HepG2 (cell line): Measurements from ENCODE around the gene CNTNAP1. TPM values are rescaled to one million over a fixed set of nuclear protein-coding genes. Genes with fewer than 3 reads are reported as not detected.

Source experiments
- ATAC-seq: fragments of 200-7000 bp; cut with Tn5 transposase; 3 replicates; pipeline ENCODE4 v1.9.1; 2020; ENCODE audit warnings: mild to moderate bottlenecking, moderate library complexity
- BruUV-seq: library from RNA; stranded (reverse); fragments of 400-500 nt; replicated peaks from 2 replicates; lab custom pipeline; 2021; lab: Mats Ljungman, UMichigan
- CTCF ChIA-PET: fragments of 300-600 bp; formaldehyde crosslinking; extraction: SDS; loops from one replicate; lab custom pipeline; 2021; ENCODE audit warnings: low total read pairs, inconsistent platforms, low intra/inter-chr PET ratio; lab: Yijun Ruan, JAX
- POLR2A ChIA-PET: fragments of 350-600 bp; sonication (Branson Sonifier 250); formaldehyde crosslinking; loops from one replicate; lab custom pipeline; 2020; ENCODE audit warnings: antibody characterized with exemption, inconsistent platforms; lab: Yijun Ruan, JAX
- DNase-seq: peaks from one replicate; pipeline ENCODE4 v3.0.0-alpha.2; 2015; ENCODE audit warnings: low spot score
- FAIRE-seq: peaks from 3 replicates; lab custom pipeline; 2011; peaks lifted over from hg19 to GRCh38; lab: Jason Lieb, UNC
- H2AFZ ChIP-seq: one replicate; pipeline ENCODE4 v1.6.1; 2011; ENCODE audit warnings: low read length, inconsistent platforms
- H3K27ac ChIP-seq: fragments of 300-600 bp; 3 replicates; pipeline ENCODE4 v1.8.0; 2011; ENCODE audit warnings: mixed run types, mild to moderate bottlenecking, mixed read lengths, low read length, inconsistent platforms; ENCODE audit not compliant: insufficient read depth; ENCODE audit errors: extremely low read length
- H3K27me3 ChIP-seq, 2 experiments: fragments of 200-600 bp in 1 of 2; 2 replicates in 1 of 2; 3 replicates in 1 of 2; pipeline versions ENCODE4 v1.6.0 to v1.8.0; 2011; ENCODE audit warnings: low read length in 2 of 2, mild to moderate bottlenecking in 2 of 2, moderate library complexity in 2 of 2, inconsistent platforms in 1 of 2; ENCODE audit not compliant: insufficient read depth in 2 of 2, control insufficient read depth in 1 of 2
- H3K36me3 ChIP-seq, 2 experiments: fragments of 200-600 bp in 1 of 2; replicated peaks in 1 of 2; 2 replicates in 1 of 2; 3 replicates in 1 of 2; pipeline versions ENCODE4 v1.5.1 to v1.8.0; 2011; ENCODE audit warnings: low read length in 2 of 2, inconsistent platforms in 1 of 2; ENCODE audit not compliant: insufficient read depth in 2 of 2, control insufficient read depth in 1 of 2
- H3K4me1 ChIP-seq: 2 replicates; pipeline ENCODE4 v1.5.1; 2012; ENCODE audit warnings: low read length, inconsistent platforms; ENCODE audit not compliant: insufficient read depth
- H3K4me2 ChIP-seq: 2 replicates; pipeline ENCODE4 v1.6.0; 2011; ENCODE audit warnings: low read depth, low read length, inconsistent platforms
- H3K4me3 ChIP-seq, 3 experiments: fragments of 200-600 bp in 1 of 3; sonication (generic), shearing (Covaris generic) in 1 of 3; replicated peaks in 1 of 3; 2 replicates each; pipeline ENCODE4 v1.5.1; 2011 to 2016; ENCODE audit warnings: low read length in 3 of 3, inconsistent platforms in 2 of 3, low read depth in 2 of 3, mild to moderate bottlenecking in 2 of 3, control low read depth in 1 of 3, mixed read lengths in 1 of 3; ENCODE audit not compliant: insufficient read depth in 1 of 3
- H3K79me2 ChIP-seq: one replicate; pipeline ENCODE4 v1.6.1; 2011; ENCODE audit warnings: low read length, inconsistent platforms; ENCODE audit not compliant: insufficient read depth
- H3K9ac ChIP-seq: 2 replicates; pipeline ENCODE4 v1.6.0; 2011; ENCODE audit warnings: mild to moderate bottlenecking, low read depth, low read length, inconsistent platforms; ENCODE audit not compliant: insufficient read depth
- H3K9me3 ChIP-seq: 2 replicates; pipeline ENCODE4 v1.5.1; 2012; ENCODE audit warnings: mild to moderate bottlenecking, low read length
- H4K20me1 ChIP-seq: 2 replicates; pipeline ENCODE4 v1.6.0; 2011; ENCODE audit warnings: inconsistent platforms, mild to moderate bottlenecking, low read length, moderate library complexity; ENCODE audit not compliant: insufficient read depth
- BRCA1 ChIP-seq: sonication (generic); formaldehyde crosslinking; IDR thresholded peaks from 2 replicates; pipeline ENCODE4 v1.4.0; 2020; ENCODE audit warnings: missing genetic modification reagents
- EHMT2 ChIP-seq: fragments of 200-600 bp; sonication (generic); IDR thresholded peaks from 2 replicates; pipeline ENCODE4 v1.7.0; 2017; ENCODE audit warnings: antibody characterized with exemption, low read depth, low read length, borderline replicate concordance
- GATA4 ChIP-seq: sonication (generic); IDR thresholded peaks from 2 replicates; pipeline ENCODE4 v1.6.1; 2016; ENCODE audit warnings: antibody characterized with exemption, low read depth, borderline replicate concordance
- MAFK ChIP-seq, 2 experiments: IDR thresholded peaks in 1 of 2; conservative IDR thresholded peaks in 1 of 2; 2 replicates each; pipeline ENCODE4 v1.6.1; 2011; ENCODE audit warnings: improper control_type of control experiment in 2 of 2, low read length in 2 of 2
- NFKBIZ ChIP-seq: IDR thresholded peaks from 2 replicates; pipeline ENCODE4 v1.6.1; 2018; ENCODE audit warnings: missing genetic modification reagents, missing compliant biosample characterization
- PPARG ChIP-seq: conservative IDR thresholded peaks from 2 replicates; pipeline ENCODE4 v1.6.1; 2016; ENCODE audit warnings: missing biosample characterization, missing genetic modification reagents
- RXRB ChIP-seq: IDR thresholded peaks from 2 replicates; pipeline ENCODE4 v1.6.1; 2016; ENCODE audit warnings: borderline replicate concordance, missing genetic modification reagents, missing compliant biosample characterization
- SCMH1 ChIP-seq: sonication (generic); formaldehyde crosslinking; IDR thresholded peaks from 2 replicates; pipeline ENCODE4 v1.9.0; 2021; ENCODE audit warnings: missing genetic modification reagents, mild to moderate bottlenecking, borderline replicate concordance
- SNRNP70 ChIP-seq: fragments of 200-400 bp; formaldehyde crosslinking; IDR thresholded peaks from 2 replicates; pipeline ENCODE4 v1.6.1; 2017; ENCODE audit warnings: mild to moderate bottlenecking, low read depth, low read length, moderate library complexity
- TCF7L2 ChIP-seq: IDR thresholded peaks from 2 replicates; pipeline ENCODE4 v1.6.1; 2011; ENCODE audit warnings: mild to moderate bottlenecking, low read depth, low read length, moderate library complexity
- ZNF263 ChIP-seq: sonication (generic); formaldehyde crosslinking; IDR thresholded peaks from 2 replicates; pipeline ENCODE4 v1.4.0; 2020; ENCODE audit warnings: missing genetic modification reagents
- WGBS: methylation state at CpG from one replicate; pipeline ENCODE4 v1.1.6; 2017; ENCODE audit warnings: low lambda C conversion rate; 5-methylcytosine and 5-hydroxymethylcytosine counted together
- in situ Hi-C: cut with HindIII; loops from 2 replicates; pipeline ENCODE4 v1.10.0; 2017; ENCODE audit warnings: low pct_unique_long_range_greater_than_20kb; ENCODE audit not compliant: extremely low pct_ligation_motif_present
- intact Hi-C: fragments of 100-400 bp; cut with micrococcal nuclease; formaldehyde crosslinking; loops from one replicate; pipeline ENCODE4 v1.10.0; 2022; ENCODE audit not compliant: unreplicated experiment
- polyA plus RNA-seq, 8 experiments: library from polyadenylated mRNA; depleted of rRNA in 3 of 8; stranded (reverse) in 7 of 8; unstranded in 1 of 8; fragments of >200 nt; fragmentation: Illumina TruSeq in 4 of 8; extraction: Trizol in 4 of 8; gene quantifications; 2 replicates each; pipeline versions ENCODE4 v1.2.1 to v1.2.3, GENCODE V29; 2011 to 2016; ENCODE audit warnings: low read depth in 4 of 8, missing spikeins in 1 of 8, mixed read lengths in 1 of 8; ENCODE audit not compliant: insufficient read depth in 1 of 8
- total RNA-seq, 5 experiments: library from RNA; depleted of rRNA; stranded (reverse); fragments of >200 nt; fragmentation: Illumina TruSeq; extraction: Trizol; gene quantifications; 2 replicates each; pipeline ENCODE4 v1.2.3, GENCODE V29; 2016; ENCODE audit warnings: low read depth in 1 of 5
- TF ChIP-seq, protein P1 (sequence below): sonication (generic); formaldehyde crosslinking; IDR thresholded peaks from 2 replicates; pipeline ENCODE4 v1.4.0; 2020; ENCODE audit warnings: mild to moderate bottlenecking, missing genetic modification reagents
- TF ChIP-seq, protein P2 (sequence below): sonication (generic); formaldehyde crosslinking; IDR thresholded peaks from 2 replicates; pipeline ENCODE4 v1.9.0; 2021; ENCODE audit warnings: missing genetic modification reagents, mild to moderate bottlenecking, borderline replicate concordance
- TF ChIP-seq, protein P3 (sequence below): sonication (generic); formaldehyde crosslinking; IDR thresholded peaks from 2 replicates; pipeline ENCODE4 v1.4.0; 2020; ENCODE audit warnings: missing genetic modification reagents
- TF ChIP-seq, protein P4 (sequence below): sonication (generic); formaldehyde crosslinking; IDR thresholded peaks from 2 replicates; pipeline ENCODE4 v1.5.1; 2020; ENCODE audit warnings: mild to moderate bottlenecking, missing genetic modification reagents, borderline replicate concordance
- TF ChIP-seq, protein P5 (sequence below): sonication (generic); formaldehyde crosslinking; IDR thresholded peaks from 2 replicates; pipeline ENCODE4 v1.4.0; 2020; ENCODE audit warnings: low read depth, mild to moderate bottlenecking, missing genetic modification reagents

CNTNAP1 gene
- total and polyA plus RNA-seq, 2 of the 13 experiments (the other 11 are each of a cell fraction or from before 2014, with no cell fraction given), result 4.5 to 7.7 TPM

DNA sequence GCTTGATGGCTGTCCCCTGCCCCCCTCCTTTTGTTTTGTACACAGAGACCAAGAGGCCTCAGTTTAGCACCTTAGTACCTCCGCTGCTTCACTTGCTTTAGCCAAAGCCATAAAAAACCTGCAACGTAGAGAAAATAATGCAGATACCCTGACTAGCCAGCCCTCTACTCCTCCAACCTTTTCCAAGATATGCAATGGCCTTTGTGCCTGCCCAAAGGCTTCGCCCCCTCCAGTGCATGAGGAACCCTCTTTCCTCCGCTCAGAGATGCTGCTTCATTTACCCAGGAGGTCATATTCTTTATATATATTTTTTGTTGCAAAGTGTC is 17.0 kb downstream of the CNTNAP1 start:
- H3K79me2 ChIP-seq, result no peaks in the 10 kb centered on the region
- H2AFZ ChIP-seq, result no peak overlapping the region
- H3K9me3 ChIP-seq, result no peaks in the 10 kb centered on the region
- TSS peak; percentile 53 for BruUV-seq
- no peak for ATAC-seq
- intact Hi-C loops, result no loop called here
- peaks cover 2 to 16% of the 10 kb centered on the region in 2 experiments for H3K36me3 ChIP-seq
- no peak overlapping the region for H3K27ac ChIP-seq
- H4K20me1 ChIP-seq, result no peaks in the 10 kb centered on the region
- CTCF ChIA-PET, result no interaction called here
- no peaks in the 10 kb centered on the region for H3K4me1 ChIP-seq
- POLR2A ChIA-PET, result interaction anchor here (1.1 to 2.2 kb wide), 2 partner anchors 45 to 81 kb away, joined by 3 to 5 read pairs; partner anchors contain the start of gene WNK4
- no peak overlapping the region for H3K4me2 ChIP-seq
- in situ Hi-C loops, result no loop called here
- no peak overlapping the region for H3K9ac ChIP-seq
- H3K4me3 ChIP-seq, result no peak overlapping the region
- no peak for DNase-seq
- H3K27me3 ChIP-seq, result no peaks in the 10 kb centered on the region
- 97% methylated on average over 4 of the region's 4 CpGs for WGBS
- TF ChIP-seq, protein P1, sequence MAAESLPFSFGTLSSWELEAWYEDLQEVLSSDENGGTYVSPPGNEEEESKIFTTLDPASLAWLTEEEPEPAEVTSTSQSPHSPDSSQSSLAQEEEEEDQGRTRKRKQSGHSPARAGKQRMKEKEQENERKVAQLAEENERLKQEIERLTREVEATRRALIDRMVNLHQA (CRISPR knock-in tag), result no peak
- TF ChIP-seq GATA4 (no peak), TCF7L2 (no peak), BRCA1 (CRISPR knock-in tag) (no peak), RXRB (CRISPR knock-in tag) (no peak), MAFK (conservative IDR thresholded peaks at IDR 0.05 in 1 of 2, IDR thresholded peaks at IDR 0.05 in 1 of 2; ENCODE audit: low read length in 2 of 2) (no peak), SCMH1 (CRISPR knock-in tag) (no peak), ZNF263 (no peak), PPARG (CRISPR knock-in tag) (no peak), EHMT2 (no peak), SNRNP70 (no peak), NFKBIZ (CRISPR knock-in tag) (no peak)
- TF ChIP-seq, protein P2, sequence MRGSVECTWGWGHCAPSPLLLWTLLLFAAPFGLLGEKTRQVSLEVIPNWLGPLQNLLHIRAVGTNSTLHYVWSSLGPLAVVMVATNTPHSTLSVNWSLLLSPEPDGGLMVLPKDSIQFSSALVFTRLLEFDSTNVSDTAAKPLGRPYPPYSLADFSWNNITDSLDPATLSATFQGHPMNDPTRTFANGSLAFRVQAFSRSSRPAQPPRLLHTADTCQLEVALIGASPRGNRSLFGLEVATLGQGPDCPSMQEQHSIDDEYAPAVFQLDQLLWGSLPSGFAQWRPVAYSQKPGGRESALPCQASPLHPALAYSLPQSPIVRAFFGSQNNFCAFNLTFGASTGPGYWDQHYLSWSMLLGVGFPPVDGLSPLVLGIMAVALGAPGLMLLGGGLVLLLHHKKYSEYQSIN (CRISPR knock-in tag), result no peak
- TF ChIP-seq, protein P3, sequence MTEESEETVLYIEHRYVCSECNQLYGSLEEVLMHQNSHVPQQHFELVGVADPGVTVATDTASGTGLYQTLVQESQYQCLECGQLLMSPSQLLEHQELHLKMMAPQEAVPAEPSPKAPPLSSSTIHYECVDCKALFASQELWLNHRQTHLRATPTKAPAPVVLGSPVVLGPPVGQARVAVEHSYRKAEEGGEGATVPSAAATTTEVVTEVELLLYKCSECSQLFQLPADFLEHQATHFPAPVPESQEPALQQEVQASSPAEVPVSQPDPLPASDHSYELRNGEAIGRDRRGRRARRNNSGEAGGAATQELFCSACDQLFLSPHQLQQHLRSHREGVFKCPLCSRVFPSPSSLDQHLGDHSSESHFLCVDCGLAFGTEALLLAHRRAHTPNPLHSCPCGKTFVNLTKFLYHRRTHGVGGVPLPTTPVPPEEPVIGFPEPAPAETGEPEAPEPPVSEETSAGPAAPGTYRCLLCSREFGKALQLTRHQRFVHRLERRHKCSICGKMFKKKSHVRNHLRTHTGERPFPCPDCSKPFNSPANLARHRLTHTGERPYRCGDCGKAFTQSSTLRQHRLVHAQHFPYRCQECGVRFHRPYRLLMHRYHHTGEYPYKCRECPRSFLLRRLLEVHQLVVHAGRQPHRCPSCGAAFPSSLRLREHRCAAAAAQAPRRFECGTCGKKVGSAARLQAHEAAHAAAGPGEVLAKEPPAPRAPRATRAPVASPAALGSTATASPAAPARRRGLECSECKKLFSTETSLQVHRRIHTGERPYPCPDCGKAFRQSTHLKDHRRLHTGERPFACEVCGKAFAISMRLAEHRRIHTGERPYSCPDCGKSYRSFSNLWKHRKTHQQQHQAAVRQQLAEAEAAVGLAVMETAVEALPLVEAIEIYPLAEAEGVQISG, result no peak
- TF ChIP-seq, protein P4, sequence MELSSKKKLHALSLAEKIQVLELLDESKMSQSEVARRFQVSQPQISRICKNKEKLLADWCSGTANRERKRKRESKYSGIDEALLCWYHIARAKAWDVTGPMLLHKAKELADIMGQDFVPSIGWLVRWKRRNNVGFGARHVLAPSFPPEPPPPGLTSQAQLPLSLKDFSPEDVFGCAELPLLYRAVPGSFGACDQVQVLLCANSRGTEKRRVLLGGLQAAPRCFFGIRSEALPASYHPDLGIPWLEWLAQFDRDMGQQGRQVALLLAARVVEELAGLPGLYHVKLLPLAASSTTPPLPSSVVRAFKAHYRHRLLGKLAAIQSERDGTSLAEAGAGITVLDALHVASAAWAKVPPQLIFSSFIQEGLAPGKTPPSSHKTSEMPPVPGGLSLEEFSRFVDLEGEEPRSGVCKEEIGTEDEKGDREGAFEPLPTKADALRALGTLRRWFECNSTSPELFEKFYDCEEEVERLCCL (CRISPR knock-in tag), result no peak
- TF ChIP-seq, protein P5, sequence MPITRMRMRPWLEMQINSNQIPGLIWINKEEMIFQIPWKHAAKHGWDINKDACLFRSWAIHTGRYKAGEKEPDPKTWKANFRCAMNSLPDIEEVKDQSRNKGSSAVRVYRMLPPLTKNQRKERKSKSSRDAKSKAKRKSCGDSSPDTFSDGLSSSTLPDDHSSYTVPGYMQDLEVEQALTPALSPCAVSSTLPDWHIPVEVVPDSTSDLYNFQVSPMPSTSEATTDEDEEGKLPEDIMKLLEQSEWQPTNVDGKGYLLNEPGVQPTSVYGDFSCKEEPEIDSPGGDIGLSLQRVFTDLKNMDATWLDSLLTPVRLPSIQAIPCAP (CRISPR knock-in tag), result no peak
- no peak for FAIRE-seq
